Measurements from ENCODE around the gene SMPDL3B.
A peak's percentile ranks its signal among the peaks of the same experiment; 100 is the strongest.
"Not testable (repeated sequence)": the region's sequence is repeated elsewhere in the genome, so short reads cannot be mapped to it uniquely, and the experiment has no call there.

The SMPDL3B gene

DNA sequence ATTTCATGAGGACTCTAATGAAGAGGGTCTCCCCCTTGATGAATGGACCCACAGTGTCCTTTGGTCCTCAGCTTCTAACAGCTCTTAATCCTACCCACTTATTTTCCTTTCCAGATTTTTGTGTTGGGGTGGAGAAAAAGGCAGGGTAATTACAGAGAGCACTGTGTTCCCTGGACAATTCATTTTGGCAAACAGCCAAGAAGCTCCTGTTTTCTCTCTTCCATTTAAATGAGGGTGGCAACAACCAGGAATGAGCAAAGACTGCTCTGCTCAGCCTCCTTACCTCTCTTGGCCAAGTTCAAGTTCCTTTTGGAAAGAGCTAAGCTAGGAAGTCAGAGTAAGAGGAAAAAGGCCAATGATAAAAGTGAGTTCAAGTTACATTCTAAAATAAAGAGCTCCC is 36.9 kb downstream of the SMPDL3B start:
- no peak for DNase-seq

DNA sequence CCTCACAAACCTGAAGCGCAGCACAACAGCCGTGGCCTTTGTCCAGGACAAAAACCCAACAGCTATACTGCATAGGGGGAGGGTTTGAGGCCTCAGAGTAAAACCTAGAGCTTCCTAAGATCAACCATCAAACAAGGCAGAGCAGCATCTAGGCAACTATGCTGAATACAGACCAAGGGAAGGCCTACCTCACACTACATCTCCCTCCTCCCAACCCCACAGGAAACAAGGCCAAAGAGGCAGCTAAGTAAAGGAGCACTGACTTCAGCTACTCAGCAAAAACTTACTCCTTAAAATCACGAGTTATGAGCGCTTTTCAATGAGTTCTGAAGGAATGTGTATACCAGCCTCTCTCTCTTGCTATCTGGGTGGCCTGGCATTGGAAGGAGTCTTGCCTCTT is 37.3 kb downstream of the SMPDL3B start:
- DNase-seq = no peak

DNA sequence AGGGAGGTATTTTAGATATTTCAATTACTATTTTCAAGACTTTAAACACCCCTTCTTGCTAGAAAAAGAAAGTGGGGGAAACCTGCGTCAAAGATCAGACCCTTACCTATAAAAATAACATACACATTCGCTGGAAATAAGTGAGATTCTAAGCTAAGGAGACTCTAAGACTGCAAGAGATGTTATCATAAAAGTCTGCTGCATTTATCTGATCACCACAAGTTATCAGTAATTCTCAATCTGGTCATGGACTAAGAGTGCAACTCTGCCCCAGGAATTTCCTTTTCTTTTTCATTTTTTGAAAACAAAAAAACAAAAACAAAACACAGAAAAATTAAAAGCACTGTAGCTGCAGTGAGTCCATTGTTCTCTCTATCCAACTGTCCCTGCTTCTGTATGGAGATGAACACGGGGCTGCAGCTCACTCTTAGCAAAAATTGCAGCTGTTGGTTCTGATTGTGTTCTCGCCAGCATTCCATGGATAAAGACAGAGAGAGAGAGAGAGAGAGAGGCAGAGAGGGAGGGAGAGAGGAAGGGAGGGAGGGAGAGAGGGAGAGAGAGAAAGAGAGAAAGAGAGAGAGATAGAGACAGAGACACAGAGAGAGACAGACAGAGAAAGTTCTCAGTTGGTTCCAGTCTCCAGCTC is 39.1 kb downstream of the SMPDL3B start:
- no peak for DNase-seq

DNA sequence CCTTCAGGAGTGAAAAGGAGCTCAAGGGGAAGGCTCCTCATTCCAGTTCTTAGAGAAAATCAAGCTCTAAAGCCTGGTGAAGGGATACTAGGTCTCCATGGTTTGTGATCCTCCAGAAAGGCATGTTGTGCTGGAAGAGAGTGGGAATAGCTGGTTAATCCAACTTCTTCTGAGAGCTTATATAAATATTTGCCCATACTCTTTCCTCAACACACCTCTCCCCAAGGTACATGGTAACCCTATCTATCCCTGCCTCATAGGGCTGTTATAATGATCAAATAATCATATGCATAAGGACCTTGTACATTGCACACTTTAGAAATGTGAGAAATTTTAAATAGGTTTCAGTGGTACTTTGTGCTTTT is 39.6 kb downstream of the SMPDL3B start:
- no peak for DNase-seq

DNA sequence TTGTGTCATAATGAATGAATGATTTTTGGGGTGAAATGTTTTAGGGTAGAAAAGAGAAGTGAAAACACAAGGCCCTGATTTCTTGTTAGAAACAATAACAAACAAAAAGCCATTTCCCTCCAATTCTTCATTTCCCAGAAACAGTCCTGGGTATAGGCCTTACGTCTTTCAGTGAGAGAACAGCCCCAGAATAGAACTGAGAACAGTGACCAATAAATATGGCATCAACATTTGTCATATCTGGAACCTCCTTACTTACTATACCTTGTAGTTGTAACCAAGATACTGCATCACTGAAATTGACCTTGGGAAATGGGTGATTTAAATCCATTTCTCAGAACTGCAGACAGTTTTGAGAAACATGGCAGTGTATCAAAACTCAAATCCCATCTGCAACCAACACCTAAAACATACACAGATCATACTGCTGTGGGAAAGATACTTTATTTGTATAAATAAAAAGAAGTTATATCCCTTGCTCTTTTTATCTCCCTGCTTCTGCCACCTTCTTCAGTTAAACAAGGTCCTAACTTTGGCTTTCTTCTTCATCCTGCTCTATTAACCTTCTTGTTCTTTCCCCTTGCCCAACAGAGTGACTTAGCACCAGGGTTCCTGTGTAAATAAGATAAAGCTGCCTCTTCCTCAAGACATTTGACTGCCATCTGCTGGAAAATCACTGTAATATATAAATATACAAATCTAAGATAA is 44.5 kb downstream of the SMPDL3B start:
- peak; percentile 73 for DNase-seq

DNA sequence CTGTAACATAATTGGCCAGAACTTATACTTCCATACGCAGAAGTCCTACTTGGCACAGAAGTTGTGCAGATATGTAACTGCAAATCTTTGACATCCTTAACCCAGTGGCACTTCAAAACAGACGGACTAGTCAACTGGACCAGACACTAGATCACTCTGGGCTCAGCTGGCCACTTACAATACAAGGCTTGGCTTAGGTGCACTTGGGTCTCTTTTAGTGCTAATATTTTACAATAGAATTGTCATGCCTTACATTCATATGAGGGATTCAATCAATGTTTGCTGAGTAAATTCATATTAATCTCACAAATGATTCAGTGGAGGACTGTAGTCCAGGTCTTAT is 45.0 kb downstream of the SMPDL3B start:
- no peak for DNase-seq

DNA sequence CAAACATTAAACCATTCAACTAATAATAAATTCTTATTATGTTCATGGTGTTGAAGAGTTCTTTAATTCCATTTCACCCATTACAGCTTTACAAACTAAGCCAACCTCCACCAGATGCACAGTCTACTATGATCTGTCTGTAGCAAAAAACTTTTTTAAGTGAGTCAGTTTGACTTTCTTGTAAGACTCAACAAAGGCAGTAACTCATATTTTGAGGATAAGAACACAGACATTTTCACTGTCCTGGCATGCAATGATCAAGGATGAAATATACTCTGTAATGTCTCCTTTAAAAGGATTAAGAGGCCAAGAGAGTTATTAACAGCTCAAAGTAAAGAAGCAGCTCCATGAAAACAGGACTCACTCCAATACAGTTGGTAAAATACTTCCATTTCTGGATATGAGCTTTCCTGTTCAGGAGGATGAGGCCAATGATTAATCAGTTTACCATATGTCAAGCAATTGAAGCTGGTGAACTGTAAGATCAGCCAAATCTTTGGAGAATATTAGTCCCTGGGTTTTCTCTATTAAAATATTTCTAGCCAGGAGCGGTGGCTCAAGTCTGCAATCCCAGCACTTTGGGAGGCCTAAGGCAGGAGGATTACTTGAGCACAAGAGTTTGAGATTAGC is 45.5 kb downstream of the SMPDL3B start:
- no peak for DNase-seq

DNA sequence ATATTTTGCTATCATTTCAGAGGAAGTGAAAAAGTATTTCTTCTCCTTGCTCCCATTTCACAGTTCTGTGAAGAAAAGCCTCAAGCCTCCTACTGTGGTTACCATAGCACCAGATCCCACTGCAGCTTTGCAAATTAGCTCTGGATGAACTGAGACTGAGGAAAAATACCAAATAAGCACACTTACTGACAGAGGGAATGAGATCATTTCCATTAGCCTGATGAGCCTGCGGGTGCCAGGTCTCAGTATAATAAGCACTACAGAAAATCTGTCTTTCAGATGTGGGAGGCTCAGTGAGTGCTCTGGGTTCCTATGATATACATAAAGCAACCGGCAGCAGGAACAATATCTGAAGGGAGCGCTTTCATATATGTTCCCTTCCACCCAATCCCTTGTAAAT is 46.3 kb downstream of the SMPDL3B start:
- no peak for DNase-seq

DNA sequence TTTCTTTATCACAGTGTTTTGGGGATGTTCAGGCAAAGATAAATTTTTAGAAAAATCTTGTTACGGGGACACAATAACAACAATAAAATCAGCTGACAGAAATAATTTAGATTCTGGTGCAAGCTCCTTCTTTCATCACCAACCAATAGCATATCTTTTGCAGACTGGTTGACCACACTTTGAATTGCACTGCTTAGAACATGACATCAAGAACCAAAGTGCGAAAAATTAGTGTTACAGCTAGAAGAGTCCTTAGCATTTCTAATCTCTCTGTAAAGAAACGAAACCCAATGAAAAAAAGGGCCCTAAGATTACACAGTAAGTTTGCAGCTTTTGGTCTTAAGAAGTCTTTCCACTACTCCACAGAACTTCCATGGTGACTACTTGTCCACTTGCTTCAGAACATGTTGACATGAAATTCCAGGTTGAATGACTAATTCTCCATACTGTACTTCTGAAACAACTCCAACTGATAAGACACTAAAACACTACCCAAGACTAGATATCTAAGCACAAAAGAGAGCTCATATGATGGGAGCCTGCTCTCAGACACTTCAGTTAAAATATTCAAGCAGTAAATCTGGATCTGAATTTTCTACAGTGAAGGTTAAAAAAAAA is 56.2 kb downstream of the SMPDL3B start:
- DNase-seq = no peak

DNA sequence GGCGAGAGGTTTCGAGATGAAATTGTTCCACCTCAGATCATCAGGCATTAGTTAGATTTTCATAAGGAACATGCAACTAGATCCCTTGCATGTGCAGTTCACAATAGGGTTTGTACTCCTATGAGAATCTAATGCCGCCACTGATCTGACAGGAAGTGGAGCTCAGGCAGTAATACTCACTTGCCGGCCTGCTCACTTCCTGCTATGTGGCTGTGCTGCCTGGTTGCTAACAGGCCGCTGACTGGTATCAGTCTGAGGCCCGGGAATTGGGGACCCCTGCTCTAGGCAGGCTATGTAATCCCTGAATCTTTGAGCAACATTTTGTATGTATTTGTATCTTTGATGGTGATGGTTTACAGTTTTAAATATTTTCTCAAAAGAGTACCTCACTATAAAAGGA is 57.5 kb downstream of the SMPDL3B start:
- DNase-seq = peak; percentile 42

DNA sequence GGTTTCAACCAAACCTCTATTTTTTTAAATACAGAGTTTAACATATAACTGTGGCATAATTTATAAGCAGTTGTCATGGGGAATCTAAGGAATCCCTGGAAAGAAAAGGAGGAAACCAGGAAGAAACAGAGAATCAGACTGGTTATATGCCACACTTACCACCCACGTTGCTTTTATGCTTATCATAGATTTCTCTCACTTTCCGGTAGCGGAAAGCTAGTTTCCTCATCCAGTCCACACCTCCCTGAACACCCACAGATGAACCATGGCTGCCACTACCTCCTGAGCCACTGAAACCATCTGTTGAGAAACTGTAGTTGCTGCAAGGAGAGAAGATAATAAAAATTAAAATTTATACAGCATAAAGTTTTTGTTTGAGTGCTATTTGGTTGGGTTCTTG is 58.4 kb downstream of the SMPDL3B start:
- peak; percentile 47 for DNase-seq

DNA sequence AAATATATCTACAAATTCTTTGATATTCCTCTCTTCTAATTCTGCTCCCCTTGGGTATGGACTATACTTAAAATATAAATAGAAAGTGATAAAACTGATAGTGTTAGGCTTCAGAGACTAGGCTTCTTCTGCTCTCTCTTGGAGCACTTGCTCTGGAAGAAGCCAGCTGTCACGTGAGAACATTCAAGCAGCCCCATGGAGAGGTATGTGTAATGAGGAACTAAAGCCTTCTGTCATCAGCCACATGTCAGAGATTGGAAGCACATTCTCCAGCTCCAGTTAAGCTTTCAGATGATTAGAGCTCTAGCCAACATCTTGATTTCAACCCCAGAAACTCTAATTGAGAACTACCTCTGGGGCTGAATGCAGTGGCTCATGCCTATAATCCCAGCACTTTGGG is 59.3 kb downstream of the SMPDL3B start:
- DNase-seq = peak; percentile 66

DNA sequence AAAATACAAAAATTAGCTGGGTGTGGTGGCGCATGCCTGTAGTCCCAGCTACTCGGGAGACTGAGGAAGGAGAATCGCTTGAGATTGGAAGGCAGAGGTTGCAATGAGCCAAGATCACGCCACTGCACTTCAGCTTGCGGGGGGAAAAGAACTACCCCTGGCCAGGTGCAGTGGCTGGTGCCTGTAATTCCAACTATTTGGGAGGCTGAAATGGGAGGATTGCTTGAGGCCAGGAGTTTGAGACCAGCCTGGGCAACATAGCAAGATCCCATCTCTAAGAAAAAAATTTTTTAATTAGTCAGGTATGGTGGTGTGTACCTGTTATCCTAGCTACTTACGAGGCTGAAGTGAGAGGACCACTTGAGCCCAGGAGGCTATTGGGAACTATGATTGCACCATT is 59.7 kb downstream of the SMPDL3B start:
- DNase-seq = not testable (repeated sequence)

DNA sequence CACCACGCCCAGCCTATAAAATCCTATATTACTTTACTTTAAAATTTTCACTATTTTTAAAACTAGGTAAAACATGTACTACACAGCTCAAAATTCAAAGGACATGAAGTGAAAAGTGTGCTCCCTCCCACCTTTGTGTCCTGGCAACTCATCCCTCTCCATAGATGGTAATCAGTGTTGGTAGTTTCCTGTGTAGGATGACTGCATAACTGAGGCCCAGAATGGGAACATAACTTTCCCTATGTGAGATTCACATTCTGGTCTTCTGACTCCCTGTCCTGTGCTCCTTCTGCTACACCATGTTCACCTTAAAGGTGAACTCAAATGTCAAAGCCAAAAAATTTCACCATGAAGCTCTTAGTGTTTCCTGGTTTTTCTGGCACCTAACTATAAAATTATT is 64.3 kb downstream of the SMPDL3B start:
- no peak for DNase-seq

DNA sequence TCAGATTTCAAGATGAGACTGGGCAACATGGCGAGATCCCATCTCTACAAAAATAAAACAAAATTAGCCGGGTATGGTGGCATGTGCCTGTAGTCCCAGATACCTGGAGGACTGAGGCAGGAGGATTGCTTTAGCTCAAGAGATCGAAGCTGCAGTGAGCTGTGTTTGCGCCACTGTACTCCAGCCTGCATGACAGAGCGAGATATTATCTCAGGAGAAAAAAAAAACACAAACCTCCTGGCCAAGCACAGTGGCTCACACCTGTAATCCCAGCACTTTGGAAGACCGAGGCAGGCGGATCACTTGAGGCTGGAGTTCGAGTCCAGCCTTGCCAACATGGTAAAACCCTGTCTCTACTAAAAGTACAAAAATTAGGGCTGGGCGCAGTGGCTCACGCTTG is 67.8 kb downstream of the SMPDL3B start:
- DNase-seq = no peak

DNA sequence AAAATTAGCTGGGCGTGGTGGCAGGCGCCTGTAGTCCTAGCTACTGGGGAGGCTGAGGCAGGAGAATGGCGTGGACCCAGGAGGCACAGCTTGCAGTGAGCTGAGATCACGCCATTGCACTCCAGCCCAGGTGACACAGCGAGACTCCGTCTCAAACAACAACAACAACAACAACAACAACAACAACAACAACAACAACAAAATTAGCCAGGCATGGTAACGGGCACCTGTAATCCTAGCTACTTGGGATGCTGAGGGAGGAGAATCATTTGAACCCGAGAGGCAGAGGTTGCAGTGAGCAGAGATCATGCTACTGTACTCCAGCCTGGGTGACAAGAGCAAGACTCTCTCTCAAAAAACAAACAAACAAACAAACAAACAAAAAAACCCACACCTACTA is 68.3 kb downstream of the SMPDL3B start:
- DNase-seq = not testable (repeated sequence)

All from suppressor macrophage treated with lipopolysaccharide for 4 hours (primary cell).